ENCODE data around the gene TBC1D10B.

DNA sequence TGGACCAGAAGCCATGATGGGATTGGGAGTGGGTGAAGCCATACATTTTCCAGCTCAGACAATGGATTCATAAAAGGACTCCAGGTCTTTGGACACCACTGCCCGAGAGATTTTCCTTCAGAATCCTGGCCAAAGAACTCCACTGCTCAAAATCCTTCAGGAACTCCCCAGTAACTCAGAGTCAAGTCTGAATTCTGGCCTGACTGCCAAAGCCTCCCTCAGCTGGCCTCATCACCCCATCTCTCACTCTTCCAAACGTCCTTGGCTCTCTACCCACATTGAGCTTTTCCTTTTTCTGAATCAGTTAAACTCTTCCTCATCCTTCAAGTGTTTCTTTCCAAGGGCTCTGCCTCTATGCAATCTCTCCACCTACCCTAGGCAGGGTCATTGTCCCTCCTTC is 13.2 kb upstream of the TBC1D10B start:
- TF ChIP-seq, protein P1, sequence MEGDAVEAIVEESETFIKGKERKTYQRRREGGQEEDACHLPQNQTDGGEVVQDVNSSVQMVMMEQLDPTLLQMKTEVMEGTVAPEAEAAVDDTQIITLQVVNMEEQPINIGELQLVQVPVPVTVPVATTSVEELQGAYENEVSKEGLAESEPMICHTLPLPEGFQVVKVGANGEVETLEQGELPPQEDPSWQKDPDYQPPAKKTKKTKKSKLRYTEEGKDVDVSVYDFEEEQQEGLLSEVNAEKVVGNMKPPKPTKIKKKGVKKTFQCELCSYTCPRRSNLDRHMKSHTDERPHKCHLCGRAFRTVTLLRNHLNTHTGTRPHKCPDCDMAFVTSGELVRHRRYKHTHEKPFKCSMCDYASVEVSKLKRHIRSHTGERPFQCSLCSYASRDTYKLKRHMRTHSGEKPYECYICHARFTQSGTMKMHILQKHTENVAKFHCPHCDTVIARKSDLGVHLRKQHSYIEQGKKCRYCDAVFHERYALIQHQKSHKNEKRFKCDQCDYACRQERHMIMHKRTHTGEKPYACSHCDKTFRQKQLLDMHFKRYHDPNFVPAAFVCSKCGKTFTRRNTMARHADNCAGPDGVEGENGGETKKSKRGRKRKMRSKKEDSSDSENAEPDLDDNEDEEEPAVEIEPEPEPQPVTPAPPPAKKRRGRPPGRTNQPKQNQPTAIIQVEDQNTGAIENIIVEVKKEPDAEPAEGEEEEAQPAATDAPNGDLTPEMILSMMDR (IDR thresholded peaks at IDR 0.05) = no peak
- no peak for TF ChIP-seq POLR2A (IDR thresholded peaks at IDR 0.05)
